GM18873 (cell line): Measurements from ENCODE around the gene MMP15.

ENCODE experiments used
- ATAC-seq: cut with Tn5 transposase; IDR thresholded peaks from one replicate; pipeline ENCODE4 v1.9.1; 2021; ENCODE audit warnings: mild to moderate bottlenecking, moderate library complexity, moderate number of reproducible peaks; ENCODE audit not compliant: unreplicated experiment, low FRiP score

The MMP15 gene

DNA sequence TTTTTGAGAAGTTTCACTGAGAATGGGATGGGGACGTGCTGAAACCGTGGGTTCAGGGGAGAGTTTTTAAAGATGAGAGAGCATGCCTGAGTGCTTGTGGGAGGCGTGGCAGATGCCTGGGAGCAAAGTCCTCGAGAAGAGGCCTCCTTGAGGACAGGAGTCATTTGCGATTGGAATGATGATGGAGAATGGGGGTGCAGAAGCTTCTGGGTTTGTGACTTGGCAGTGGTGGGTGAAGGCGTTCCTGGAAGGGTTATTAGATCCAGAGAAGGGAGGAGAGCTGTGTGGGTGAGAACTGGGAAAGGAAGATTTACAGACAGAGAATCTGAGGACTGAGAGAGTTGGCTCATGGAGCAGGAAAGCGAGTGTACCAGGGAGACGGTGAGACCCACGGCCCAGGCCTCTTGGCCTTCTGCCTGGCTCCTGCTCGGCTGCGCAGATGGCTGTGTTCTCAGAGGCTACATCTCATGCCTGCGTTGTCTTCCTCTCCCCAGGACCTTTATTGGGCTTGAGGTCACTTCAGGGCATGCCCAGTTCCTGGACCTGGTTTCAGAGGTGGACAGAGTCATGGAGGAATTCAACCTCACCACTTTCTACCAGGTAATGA, 8.6 kb upstream of the MMP15 start:
- ATAC-seq, result no peak

DNA sequence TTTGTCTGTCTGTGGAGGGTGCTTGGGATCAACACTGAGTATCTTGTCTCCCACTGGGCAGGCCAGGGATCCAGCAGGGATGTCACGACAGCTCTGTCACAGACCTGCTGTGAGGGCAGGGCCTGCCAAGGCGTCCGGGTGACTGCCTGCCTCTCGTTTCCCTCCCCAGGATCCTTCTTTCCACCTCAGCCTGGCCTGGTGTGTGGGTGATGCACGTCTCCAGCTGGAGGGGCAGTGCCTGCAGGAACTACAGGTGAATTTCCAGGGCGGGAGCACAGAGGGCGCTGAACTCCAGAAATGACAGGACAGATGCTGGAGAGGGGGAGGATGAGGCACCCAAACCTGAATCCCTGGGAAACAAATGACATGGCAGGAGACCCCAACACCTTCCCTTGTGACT, 6.8 kb upstream of the MMP15 start:
- no peak for ATAC-seq

DNA sequence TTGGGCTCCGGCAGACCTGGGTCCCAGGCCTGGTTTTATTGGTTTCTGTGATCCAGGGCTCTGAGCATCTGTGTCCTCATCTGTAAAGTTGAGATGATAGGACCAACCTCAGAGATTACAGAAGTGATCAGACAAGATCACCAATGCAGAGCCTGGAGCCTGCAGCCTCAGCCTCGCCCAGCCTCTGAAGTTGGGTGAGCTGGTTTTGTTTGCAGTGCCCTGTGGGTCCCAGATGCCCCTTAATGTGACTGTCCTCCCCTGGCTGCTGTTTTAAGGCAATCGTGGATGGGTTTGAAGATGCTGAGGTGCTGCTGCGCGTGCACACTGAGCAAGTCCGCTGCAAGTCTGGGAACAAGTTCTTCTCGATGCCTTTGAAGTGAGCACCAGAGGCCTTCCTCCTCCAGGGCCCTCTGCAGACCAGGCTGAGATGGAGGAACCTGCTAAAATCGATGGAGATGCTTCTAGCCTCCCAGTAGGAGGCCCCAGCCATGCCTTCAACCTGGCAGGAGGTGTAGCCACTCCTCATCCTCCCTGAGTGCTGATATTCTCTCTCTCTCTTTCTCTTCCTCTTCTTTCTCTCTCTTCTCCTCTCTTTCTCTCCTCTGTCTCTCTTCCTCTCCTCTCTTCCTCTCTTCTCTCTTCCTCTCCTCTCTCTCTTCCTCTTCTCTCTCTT, 5.6 kb upstream of the MMP15 start:
- ATAC-seq, result no peak

DNA sequence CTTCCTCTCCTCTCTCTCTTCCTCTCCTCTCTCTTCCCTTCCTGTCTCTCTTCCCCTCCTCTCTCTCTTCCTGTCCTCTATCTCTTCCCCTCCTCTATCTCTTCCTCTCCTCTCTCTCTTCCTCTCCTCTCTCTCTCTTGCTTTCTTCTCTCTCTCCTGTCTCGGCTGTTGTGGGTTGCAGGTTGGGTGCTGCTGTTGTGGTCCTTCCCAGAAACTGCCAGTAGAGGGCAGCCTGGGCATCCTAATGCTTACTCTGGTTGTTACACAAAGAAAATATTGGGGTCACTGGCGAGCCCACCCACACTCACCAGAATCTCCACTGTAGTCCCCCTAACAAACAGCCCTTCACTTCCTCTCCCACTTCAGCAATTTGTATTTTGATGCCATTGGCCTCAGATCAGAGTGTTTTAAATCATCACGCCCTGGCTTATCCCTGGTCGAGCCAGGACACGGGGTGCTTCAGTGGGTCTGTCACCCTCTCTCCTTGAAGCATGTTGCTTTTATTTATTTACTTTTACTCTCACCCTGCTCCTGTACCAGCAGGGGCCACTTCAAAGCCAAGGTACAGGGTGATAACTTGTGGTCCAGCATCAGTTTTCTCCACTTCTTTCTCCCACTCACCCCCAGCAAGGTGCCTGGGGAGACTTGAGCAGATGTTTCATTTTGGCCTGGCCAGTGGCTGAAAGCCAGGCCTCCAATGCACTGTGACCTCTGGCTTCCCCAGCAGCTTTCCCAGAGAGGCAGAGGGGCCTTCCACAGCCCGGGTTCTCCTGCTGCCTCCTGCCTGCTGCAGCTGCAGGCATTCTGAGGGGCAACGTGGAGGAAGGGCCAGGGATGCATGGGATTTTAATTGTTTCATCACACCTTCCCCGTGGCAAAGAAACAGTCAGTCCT, 4.7 kb upstream of the MMP15 start:
- ATAC-seq, result no peak

DNA sequence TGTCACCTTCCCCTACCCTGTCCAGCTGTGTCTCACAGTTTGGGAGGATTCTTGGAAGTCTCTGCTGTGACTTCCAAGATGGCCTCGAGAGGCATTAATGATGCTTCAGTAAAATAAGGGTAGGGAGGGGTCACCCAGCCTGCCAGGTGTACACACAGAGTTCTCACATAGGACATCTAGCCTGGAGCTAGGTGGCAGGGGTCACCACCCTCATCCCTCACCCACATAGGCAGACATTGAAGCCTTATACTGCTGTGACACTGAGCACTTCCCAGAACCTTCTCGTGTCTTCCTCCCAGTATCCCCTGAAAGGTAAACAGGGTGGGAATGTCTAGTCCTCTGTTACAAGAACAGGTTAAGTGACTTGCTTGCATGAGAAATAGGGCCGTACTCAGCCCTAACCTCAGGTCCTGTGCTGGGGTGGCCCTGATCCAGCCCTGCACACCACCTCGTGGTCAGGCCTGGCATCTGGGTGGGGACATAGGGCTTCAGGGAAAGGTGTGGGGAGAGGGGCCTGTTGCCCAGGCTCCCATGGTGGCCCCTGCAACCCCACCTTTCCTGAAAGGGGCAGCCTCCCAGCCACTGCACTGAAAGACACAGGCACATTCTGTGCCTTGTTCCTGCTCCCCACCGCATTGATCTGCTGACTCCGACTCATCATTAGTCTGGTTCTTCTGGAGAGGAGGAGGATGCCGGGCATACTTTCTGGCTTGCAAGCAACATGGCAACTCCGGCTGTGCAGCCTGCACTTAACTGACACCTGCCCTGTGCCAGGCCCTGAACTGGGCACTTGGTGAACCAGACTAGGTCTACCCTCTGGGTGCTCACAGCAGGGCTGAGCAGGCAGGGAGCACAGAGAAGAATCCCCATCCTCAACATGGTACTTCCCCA, 3.6 kb upstream of the MMP15 start:
- no peak for ATAC-seq

DNA sequence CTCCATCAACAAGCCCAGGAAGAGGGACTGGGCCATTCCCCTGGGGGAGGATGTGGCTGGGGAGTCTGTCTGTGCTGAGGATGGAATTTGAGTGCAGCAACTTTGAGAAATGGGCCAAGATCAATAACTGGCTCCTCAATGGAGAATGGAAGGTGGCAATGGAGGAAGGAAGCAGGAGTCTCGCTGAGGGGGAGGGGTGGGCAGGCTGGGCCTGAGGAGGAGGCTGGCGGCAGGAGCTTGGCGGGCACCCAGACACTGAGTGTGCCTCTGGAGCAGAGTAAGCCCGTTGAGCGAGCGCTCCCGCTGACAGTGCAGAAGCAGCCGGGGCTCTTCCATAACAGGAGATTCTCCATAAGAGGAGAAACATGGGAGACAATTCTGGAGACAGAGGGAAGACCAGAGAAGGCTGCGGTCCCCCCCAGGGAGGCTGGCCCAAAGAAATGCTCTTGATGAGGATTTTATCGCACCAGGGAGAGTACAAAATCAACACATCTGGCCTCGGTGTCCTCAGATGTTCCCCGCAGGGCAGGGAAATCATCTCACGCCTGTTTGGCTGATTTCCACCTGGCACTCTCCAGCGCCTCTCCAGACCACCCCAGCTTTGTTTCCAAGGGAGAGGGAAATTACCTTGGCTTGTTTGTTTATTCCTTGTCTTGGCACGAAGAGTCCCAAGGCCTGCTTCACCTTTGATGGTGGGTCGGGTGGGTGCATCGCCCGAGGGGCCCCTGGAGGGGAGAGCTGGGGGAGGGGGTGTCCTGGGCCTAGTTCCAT, 2.8 kb upstream of the MMP15 start:
- ATAC-seq, result no peak

DNA sequence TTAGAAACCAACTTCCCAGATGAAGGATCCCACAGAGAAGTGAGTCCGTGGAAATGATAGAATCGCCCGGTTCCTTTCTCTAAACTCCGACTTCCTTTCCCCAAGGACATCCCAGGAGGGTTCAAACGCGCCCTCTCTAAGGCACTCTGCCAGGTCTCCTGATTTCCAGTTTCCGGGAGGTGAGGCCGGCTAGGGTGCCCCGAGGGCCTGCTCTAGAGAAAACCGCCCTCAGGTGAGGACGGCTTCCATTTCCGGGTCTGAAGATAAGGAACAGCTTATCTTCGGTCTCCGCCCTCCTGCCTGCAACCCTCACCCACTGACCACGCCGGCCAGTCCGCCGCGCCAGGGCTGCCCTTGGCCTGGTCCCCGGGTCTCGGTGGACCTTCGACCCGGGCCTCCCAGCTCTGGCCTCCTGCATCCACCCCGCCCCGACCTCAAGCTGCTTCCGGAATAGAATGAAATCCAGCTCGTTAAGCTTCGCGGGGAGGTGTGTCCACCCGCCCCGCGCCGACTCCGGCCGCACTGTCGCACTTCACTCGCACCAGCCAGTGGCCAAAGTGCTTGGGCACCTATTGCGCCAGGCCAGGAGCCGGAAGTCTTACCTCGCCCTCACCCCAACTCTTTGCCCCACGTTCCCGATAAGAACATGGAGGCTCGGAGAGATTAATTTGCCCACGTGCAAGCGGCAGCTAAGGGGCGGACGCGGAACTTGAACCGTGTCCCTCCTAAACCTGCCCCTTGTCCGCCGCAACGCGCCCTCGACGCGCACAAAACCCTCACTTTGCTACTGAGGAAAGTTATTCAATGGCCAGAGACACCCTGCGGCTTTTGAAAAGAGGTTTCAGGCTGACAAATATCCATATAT, 836 bp upstream of the MMP15 start:
- ATAC-seq, result no peak

DNA sequence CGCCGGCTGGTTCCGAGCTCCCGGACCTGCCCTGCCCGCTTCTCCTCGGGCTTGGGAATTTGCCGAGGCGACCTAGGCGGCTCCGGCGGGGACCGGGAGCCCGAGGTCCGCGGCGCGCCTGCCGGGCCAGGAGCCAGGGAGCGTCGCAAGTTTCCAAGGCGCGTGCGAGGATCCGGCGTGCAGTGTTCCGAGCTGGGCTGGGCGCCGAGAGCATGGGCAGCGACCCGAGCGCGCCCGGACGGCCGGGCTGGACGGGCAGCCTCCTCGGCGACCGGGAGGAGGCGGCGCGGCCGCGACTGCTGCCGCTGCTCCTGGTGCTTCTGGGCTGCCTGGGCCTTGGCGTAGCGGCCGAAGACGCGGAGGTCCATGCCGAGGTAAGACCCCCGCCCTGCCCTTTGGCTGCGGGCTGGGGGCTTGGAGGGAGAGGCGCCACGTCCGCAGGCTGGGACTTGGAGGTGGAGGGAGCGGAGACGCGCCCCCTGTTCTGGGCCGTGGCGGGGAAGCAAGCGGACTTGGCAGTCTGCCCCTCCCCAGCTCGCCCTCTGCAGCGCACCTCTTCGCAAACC, 668 bp downstream of the MMP15 start:
- no peak for ATAC-seq

DNA sequence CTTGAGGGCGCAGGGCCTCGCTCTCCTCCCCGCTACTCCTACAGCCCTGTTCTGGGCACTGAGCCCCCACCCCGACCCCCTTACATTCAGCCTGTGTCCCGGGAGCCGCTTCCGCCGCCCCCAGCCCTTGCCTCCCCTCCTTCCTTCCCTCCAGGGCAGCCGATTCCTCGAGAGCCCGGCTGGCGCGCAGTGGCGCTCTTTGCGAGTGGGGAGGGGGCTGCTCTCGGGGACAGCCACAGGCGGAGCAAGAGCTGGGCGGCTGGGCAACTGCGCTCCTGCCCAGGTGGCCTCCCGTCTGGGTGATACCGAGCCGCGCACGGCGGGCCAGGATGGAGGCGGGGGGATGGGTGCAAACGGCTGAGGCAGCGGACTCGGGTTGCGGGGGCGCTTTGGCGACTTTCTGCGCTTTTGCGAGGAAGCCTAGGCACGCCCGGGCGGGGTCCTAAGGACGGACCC, 1.2 kb downstream of the MMP15 start:
- ATAC-seq, result no peak

DNA sequence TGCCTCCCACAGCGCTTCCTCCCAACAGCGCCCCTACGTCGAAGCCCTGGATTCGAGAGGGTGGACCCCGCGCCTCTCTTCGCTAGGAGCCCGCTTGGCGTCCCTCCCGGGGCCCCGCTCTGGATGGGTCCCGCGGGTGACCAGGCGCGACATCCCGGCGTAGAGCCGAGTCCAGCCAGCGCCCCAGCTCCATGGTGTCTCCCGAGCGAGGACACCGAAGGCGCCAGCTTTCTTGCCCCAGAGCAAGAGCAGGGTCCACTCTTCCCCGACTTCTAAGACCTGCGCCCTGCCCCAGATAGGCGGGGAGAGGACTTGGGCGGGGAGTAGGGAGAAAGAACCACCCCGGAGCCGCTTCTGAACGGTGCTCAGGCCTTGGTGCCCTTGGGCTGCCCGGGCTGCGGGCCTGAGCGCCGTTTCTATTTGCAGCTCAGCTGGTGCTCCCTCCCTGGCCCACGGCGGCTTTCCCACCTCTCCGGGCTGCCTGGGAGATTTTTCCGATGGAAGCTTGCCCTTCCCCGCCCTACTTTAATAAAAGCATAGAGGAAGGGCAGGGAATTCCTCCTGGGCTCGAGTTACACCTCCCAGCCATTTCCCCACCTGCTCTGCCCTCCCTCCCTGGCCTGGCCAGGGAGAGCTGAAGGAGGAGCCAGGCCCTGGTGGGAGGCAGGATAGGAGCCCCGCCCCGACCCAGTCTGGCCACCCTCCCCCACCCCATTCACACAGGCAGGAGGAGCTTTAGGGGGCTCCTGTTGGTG, 1.8 kb downstream of the MMP15 start:
- no peak for ATAC-seq

DNA sequence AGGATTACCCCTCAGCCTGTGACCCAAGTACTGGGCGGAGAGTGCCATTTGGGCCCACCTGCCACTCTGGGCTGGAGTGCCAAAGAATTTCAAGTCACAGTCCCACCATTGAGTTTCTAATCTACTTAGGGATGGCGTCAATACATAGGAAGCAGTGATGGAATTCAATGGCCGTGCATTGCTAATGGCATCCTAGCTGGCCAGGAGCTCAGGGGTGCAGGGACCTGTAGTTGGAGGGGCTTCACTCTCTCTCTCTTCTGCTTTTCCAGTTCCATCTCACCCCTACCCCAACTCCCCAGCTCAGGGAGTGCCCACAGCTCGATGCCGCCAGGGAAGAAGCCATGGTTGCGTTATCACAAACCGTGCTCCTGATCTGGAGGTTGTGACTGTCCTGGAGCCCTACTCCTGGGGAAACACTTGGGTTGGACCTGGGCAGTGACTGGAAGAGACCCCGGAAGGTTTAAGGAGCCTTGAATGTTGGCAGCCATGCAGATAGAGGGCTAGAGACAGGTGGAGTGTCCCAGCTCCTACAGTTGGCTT, 2.4 kb downstream of the MMP15 start:
- ATAC-seq, result no peak

DNA sequence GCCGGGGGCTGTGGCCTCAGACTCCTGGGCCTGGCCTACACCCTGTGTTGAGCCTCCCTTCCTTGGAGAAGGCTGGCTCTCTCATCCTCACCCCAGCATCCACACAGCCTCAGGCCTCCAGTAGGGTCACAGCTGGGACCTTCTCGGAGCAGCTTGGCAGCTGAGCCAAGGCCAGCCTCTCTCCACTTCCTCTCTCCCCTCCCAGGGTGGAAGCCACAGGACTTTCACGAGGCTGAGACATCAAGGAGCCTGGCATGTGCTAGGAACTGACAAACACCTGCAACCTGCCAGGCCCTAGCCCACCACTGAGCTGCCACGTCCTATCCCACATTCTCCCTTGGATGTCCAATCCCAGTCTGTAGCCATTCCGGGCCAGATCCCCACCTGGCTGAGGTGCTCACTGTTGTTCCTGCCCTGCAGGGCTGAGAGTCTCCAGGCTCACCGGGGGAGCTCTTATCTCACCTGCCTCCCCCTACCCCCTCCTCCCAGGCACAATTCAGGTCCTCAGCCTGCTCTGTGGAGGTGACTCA, 3.1 kb downstream of the MMP15 start:
- no peak for ATAC-seq

DNA sequence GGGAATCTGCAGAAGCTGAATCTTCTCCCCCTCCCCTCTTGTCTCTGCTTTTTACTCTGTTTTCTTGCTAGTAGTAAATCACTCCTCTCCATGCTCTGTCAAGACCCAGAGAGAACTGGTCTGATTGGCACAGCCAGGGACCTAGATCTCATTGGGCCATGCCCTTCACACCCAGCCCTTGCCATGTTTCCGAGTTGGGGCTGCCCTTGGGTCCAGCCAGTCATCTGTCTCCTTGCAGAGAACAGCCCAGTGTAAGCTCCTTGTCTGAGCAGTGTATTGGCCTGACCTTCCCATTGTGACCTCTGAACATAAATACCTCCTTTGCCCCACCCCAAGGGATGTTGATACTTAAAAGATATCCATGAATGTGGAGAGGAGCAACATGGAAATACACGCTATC, 3.9 kb downstream of the MMP15 start:
- no peak for ATAC-seq

DNA sequence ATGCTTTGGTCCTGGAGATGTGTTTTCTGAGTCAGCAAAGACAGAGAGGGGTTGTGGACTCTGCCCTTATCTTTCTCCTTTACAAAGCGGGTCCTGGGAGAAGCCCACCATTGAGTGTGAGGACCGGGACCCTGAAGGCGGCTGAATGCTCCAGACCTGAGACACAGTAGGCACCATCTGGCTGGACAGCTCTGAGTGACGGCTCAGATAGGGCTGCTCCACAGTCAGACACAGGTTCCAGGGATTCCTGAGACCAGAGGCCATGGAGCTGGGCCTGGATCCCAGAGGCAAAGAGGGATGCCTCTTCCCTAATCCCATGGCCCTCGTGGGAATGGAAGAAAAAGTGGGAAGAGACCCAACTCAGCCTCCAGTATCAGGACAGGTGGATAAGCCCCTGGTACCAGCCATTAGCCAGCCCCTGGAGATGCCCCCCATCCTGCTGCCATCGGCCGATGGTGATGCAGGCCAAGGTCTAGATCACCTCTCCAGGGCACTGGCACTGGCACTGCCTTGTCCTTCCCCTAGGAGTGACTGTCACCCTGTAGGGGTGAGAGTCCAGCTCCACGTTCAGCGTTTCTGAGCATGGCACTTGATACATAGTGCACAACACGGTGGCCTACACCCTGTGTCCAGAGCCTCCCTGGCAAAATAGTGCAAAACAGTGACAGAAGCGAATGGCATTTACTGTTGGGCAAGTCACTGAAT, 4.7 kb downstream of the MMP15 start:
- ATAC-seq, result no peak

DNA sequence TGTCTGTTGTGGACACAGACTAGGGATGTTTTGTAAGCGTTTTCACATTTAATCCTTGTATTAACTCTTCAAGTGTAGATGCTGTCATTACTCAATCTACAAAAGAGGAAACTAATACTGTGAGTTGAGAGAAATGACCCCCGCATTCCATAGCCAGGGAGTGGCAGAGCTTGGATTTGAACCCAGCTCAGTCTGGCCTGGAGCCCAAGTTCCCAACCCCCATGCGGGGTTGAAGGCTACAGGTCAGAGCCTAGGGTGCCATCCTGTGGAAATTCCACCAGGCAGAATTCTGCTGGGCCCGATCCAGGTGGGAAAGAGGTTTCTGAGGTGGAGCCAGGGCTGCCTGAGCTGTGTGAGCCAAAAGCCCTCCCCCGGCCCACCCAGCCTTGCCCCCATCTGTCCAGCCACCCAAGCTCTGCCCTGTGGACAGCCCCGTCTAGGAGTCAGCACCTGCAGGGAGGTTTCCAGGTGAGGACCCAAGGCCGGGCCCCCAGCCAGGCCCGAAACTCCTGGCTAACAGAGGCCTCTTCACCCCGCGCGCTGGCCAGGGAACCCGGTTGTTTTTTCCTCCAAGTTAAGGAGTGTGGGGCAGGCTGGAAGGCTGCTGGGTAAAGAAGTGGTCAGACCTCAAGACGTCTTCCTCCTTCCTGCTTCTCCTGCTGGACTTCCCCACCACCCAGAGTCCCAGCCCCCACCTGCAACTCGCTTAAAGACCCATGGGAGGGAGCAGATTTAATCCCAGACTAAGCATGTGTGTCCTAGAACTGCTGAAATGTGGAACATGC, 5.7 kb downstream of the MMP15 start:
- ATAC-seq, result no peak

DNA sequence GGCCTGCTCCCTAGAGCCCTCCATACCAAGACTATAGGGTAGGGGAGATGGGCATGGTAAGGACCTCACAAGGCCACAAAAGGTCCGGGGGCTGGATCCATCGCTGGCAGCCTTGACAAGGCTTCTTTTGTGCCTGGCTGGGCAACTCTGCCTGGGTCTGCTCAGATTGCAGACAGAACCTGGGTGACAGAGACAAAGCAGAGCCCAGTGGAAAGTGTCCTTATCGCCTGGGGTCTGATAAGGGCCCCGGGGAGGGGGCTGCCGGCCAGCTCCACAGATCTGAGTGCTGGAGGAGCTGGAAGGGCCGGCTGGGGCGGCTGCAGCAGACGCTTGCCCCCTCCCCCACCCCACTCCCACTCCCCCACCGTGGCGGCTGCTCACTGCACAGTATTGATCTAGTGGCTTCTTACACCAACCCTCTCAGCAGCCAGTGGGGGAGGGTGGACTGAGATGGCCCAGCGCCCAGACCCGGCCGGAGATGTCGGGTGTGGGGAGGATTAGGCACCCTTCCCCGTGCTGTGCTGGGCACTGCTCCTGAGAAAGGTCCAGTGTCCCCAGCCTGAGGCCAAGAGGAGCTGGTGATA, 7.2 kb downstream of the MMP15 start:
- no peak for ATAC-seq
